Measurements from ENCODE around the gene MEPCE. TPM values are rescaled to one million over a fixed set of nuclear protein-coding genes. Genes with fewer than 3 reads are reported as not detected.
A peak's percentile ranks its signal among the peaks of the same experiment; 100 is the strongest.

MEPCE gene
- total and polyA plus RNA-seq, 9 of the 15 experiments (the other 6 are each of a cell fraction or from before 2014, with no cell fraction given), result 10.9 to 76.3 (median 44.1) TPM

DNA sequence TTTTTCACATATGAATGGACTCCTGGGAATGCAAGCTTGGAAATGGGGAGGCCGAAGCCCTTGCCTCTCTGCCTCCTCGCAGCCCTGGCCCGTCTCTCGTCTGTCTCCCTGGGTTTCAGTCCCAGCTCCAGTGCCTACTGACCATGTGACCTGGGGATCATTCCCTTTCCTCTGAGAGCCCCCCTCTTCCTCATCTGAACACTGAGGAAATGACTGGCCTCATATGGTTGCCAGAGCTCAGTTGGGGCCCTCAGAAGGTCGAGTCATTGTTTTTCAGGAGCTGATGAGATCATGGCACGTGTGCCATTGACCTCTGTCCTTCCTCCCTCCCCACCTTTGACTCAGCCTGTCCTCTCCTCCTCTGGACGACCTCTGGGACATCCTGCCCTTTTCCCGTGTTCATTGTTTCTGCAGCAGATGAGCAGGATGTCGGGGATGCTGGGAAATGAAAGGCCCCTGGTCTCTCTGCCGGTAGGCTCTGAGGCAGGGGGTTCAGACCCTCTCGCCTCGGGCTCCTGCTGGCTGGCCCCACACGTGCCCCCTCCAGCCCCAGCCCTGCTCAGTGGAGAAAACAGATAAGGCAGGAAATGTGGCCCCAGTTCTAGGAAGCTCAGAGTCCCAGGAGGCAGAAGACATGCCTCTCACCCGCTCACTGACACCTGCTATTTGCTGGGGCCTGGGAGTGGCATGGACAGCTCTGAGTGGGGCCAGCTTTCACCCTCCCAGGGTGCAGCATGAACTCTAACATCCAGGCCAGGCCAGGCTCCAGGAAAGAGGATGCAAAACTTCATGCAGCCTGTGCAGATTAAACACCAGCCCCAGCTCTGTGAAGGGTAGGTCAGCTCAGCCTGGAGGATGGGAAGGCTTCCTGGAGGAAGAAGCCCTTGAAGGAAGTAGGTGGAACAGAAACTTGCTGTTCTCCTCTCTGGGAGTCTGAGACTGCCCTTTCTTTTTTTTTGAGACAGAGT lies 15.0 kb downstream of the MEPCE start:
- Histone ChIP-seq H3K9me3 (replicated peaks; ENCODE audit: control insufficient read depth, insufficient read depth, low read depth, low read length) (no peaks in the 10 kb centered on the region), H4K20me1 (replicated peaks; ENCODE audit: control insufficient read depth, insufficient read depth, low read length) (no peaks in the 10 kb centered on the region), H3K27me3 (ENCODE audit: control insufficient read depth in 2 of 2, insufficient read depth in 2 of 2, low read length in 2 of 2) (no peaks in the 10 kb centered on the region), H3K4me3 (no peak overlapping the region), H2AFZ (ENCODE audit: low read depth, low read length) (peak overlapping the region; percentile 96), H3K79me2 (ENCODE audit: control insufficient read depth, insufficient read depth, low read length) (no peaks in the 10 kb centered on the region; the same call in 2 of the 3 replicates), H3K9me1 (ENCODE audit: control insufficient read depth, insufficient read depth, low read length) (no peaks in the 10 kb centered on the region), H3K27ac (ENCODE audit: extremely low read depth, low read depth, low read length) (peak overlapping the region; percentile 91), H3K4me2 (ENCODE audit: insufficient read depth, low read length) (peak overlapping the region; percentile 69), H3K4me1 (replicated peaks in 1 of 2; ENCODE audit: control insufficient read depth in 2 of 2, insufficient read depth in 2 of 2, low read length in 2 of 2) (peaks cover 29 to 49% of the 10 kb centered on the region in 2 experiments), H3K9ac (ENCODE audit: insufficient read depth in 1 of 2, low read depth in 2 of 2, low read length in 2 of 2) (peak overlapping the region; percentile 75 to 88), H3K36me3 (ENCODE audit: control insufficient read depth, insufficient read depth, low read length) (no peaks in the 10 kb centered on the region)
- intact Hi-C loops (cut with micrococcal nuclease), result loop anchor here (2.0 kb wide), 1 partner anchor 16 kb away; the partner anchor contains the start of genes MEPCE and ZCWPW1
- WGBS (ENCODE audit: insufficient coverage, low coverage, missing lambda C conversion rate), result 8% methylated on average over 14 of the region's 14 CpGs
- ChIA-PET POLR2A (interaction anchor here (0.5 to 6.1 kb wide), 10 partner anchors 8 to 729 kb away, joined by 3 to 58 read pairs (median 4); partner anchors contain the start of genes FBXO24, MEPCE and ZCWPW1), CTCF (ENCODE audit: low intra/inter-chr PET ratio) (no interaction called here)
- in situ Hi-C loops (cut with MboI), result no loop called here
- ATAC-seq (peak; percentile 84), FAIRE-seq (peak; percentile 91), DNase-seq (ENCODE audit: extremely low read depth in 1 of 4, low spot score in 3 of 4) (peak; percentile 81 to 90 (median 84))
- BruUV-seq (replicated peaks), result TSS peak; percentile 76
- peak; percentile 12; the same call in 1 of the 2 replicates for TF ChIP-seq HLTF (IDR thresholded peaks at IDR 0.05)
- peak; percentile 28; the same call in 1 of the 2 replicates for TF ChIP-seq GABPB1 (CRISPR knock-in tag; IDR thresholded peaks at IDR 0.05)
- TF ChIP-seq ZBTB7A (IDR thresholded peaks at IDR 0.05; ENCODE audit: borderline replicate concordance, control insufficient read depth, low read depth, low read length), result peak; percentile 96
- TF ChIP-seq NR1H2 (CRISPR knock-in tag; IDR thresholded peaks at IDR 0.05), result peak; percentile 98
- TF ChIP-seq, protein P1, sequence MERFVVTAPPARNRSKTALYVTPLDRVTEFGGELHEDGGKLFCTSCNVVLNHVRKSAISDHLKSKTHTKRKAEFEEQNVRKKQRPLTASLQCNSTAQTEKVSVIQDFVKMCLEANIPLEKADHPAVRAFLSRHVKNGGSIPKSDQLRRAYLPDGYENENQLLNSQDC (CRISPR knock-in tag; IDR thresholded peaks at IDR 0.05), result no peak
- peak; percentile 98 for TF ChIP-seq JUN (IDR thresholded peaks at IDR 0.05; ENCODE audit: borderline replicate concordance, low read depth, low read length)
- peak; percentile 33; the same call in 1 of the 2 replicates for TF ChIP-seq JUN (CRISPR knock-in tag; IDR thresholded peaks at IDR 0.05; ENCODE audit: borderline replicate concordance)
- TF ChIP-seq IFI16 (CRISPR knock-in tag; IDR thresholded peaks at IDR 0.05), result no peak
- TF ChIP-seq, protein P2, sequence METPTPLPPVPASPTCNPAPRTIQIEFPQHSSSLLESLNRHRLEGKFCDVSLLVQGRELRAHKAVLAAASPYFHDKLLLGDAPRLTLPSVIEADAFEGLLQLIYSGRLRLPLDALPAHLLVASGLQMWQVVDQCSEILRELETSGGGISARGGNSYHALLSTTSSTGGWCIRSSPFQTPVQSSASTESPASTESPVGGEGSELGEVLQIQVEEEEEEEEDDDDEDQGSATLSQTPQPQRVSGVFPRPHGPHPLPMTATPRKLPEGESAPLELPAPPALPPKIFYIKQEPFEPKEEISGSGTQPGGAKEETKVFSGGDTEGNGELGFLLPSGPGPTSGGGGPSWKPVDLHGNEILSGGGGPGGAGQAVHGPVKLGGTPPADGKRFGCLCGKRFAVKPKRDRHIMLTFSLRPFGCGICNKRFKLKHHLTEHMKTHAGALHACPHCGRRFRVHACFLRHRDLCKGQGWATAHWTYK (CRISPR knock-in tag; IDR thresholded peaks at IDR 0.05), result no peak; the same call in 1 of the 2 replicates
- TF ChIP-seq NFXL1 (CRISPR knock-in tag; IDR thresholded peaks at IDR 0.05), result no peak
- peak; percentile 98 for TF ChIP-seq SOX6 (IDR thresholded peaks at IDR 0.05)
- TF ChIP-seq KDM1A (IDR thresholded peaks at IDR 0.05), result peak; percentile 73 to 77
- TF ChIP-seq, protein P3, sequence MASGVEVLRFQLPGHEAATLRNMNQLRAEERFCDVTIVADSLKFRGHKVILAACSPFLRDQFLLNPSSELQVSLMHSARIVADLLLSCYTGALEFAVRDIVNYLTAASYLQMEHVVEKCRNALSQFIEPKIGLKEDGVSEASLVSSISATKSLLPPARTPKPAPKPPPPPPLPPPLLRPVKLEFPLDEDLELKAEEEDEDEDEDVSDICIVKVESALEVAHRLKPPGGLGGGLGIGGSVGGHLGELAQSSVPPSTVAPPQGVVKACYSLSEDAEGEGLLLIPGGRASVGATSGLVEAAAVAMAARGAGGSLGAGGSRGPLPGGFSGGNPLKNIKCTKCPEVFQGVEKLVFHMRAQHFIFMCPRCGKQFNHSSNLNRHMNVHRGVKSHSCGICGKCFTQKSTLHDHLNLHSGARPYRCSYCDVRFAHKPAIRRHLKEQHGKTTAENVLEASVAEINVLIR (CRISPR knock-in tag; IDR thresholded peaks at IDR 0.05), result peak; percentile 26; the same call in 1 of the 2 replicates
- 0 out of 2 replicates have a peak, but pooled peaks have one; percentile 34 for TF ChIP-seq KLF6 (CRISPR knock-in tag; IDR thresholded peaks at IDR 0.05; ENCODE audit: borderline replicate concordance)
- peak; percentile 62 for TF ChIP-seq E2F3 (CRISPR knock-in tag; IDR thresholded peaks at IDR 0.05)
- peak; percentile 95 for TF ChIP-seq EP400 (IDR thresholded peaks at IDR 0.05)
- TF ChIP-seq PHB2 (IDR thresholded peaks at IDR 0.05; ENCODE audit: low read depth), result 0 out of 2 replicates have a peak, but pooled peaks have one; percentile 43
- TF ChIP-seq ZNF316 (IDR thresholded peaks at IDR 0.05), result peak; percentile 88
- peak; percentile 90 for TF ChIP-seq TOE1 (IDR thresholded peaks at IDR 0.05; ENCODE audit: borderline replicate concordance)
- TF ChIP-seq TOE1 (CRISPR knock-in tag; IDR thresholded peaks at IDR 0.05; ENCODE audit: borderline replicate concordance, low read depth), result no peak
